H1 (cell line): ENCODE measurements around the gene RBP5. TPM values are rescaled to one million over a fixed set of nuclear protein-coding genes. Genes with fewer than 3 reads are reported as not detected.

ENCODE experiments used
- GABPA ChIP-seq: IDR thresholded peaks from 2 replicates; pipeline ENCODE4 v1.6.1; 2011; ENCODE audit warnings: mild to moderate bottlenecking, low read length, moderate library complexity, borderline replicate concordance; ENCODE audit not compliant: insufficient read depth
- RAD21 ChIP-seq, 2 experiments: IDR thresholded peaks in 1 of 2; conservative IDR thresholded peaks in 1 of 2; 2 replicates each; pipeline ENCODE4 v1.6.1; 2011; ENCODE audit warnings: low read depth in 2 of 2, low read length in 2 of 2, improper control_type of control experiment in 1 of 2, inconsistent platforms in 1 of 2, mild to moderate bottlenecking in 1 of 2, moderate library complexity in 1 of 2
- SAP30 ChIP-seq: fragments of 300-600 bp; sonication (generic); IDR thresholded peaks from 2 replicates; pipeline ENCODE4 v1.7.1; 2012; ENCODE audit warnings: low read length, moderate library complexity, mild to moderate bottlenecking, inconsistent platforms; ENCODE audit not compliant: insufficient read depth, insufficient replicate concordance
- SUZ12 ChIP-seq: fragments of 200-600 bp; sonication (generic); IDR thresholded peaks from 2 replicates; pipeline ENCODE4 v1.6.1; 2012; ENCODE audit warnings: mild to moderate bottlenecking, inconsistent platforms, low read length, moderate library complexity, mixed read lengths
- polyA plus RNA-seq, 7 experiments: library from polyadenylated mRNA; depleted of rRNA in 3 of 7; stranded (reverse) in 5 of 7; unstranded in 2 of 7; fragments of >200 nt in 5 of 7; fragments of 200-250 nt in 2 of 7; gene quantifications; 1 replicate in 5 of 7; 2 replicates in 1 of 7; 4 replicates in 1 of 7; pipeline versions ENCODE4 v1.2.1 to v1.2.3, GENCODE V29; 2011 to 2013; ENCODE audit warnings: missing spikeins in 2 of 7, mixed read lengths in 2 of 7
- total RNA-seq: library from RNA; stranded (reverse); fragmentation: NEBNext Ultra II Directional; extraction: Animal tissue kit (Norgen Biotek cat#: 25700); gene quantifications from 2 replicates; pipeline ENCODE4 v1.2.1, GENCODE V29; 2021
- TF ChIP-seq, protein P1 (sequence below): fragments of 300-600 bp; sonication (generic); IDR thresholded peaks from 2 replicates; pipeline ENCODE4 v1.7.1; 2012; ENCODE audit warnings: low read length, moderate library complexity, mild to moderate bottlenecking, inconsistent platforms; ENCODE audit not compliant: insufficient replicate concordance
- TF ChIP-seq, protein P2 (sequence below): IDR thresholded peaks from 2 replicates; pipeline ENCODE4 v1.6.1; 2011; ENCODE audit warnings: low read depth, mild to moderate bottlenecking, low read length; ENCODE audit not compliant: insufficient read depth

RBP5 gene
- total and polyA plus RNA-seq, 2 of the 8 experiments (the other 6 are each of a cell fraction or from before 2014, with no cell fraction given), result 1.2 to 1.9 TPM

DNA sequence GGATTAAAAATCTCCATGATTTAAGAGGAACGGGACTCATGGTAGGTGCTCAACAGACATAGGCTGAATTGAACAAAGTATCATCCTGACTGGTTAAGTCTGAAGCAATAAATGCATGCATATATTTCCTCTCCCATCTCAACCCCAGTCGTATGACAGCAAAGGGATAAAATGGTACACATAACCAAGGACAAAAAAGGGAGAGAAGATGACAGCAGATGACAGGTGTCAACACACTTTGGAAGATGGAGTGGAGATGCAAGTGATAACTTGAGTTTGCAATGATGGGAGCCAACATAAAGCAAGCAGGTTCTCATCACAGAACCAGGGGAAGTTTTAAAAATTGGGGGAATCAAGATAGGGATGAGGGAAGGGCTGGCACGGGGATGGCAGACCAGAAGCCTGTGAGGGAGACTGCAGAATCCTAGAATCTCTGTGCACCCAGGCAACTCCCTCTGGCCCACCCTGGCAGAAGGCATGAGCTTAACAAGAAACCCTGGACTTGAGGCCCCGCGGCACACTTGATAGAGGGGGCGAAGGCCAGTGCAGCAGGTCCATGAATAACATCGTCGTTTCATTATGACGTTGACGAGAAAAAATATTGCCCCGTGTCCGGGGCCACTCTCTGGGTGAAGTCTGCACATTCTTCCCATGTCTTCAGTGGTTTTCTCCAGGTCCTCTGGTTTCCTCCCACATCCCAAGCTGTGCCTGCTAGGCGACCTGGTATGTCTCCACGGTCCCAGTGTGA lies 24.7 kb downstream of the RBP5 start (continued):
- TF ChIP-seq, protein P1, sequence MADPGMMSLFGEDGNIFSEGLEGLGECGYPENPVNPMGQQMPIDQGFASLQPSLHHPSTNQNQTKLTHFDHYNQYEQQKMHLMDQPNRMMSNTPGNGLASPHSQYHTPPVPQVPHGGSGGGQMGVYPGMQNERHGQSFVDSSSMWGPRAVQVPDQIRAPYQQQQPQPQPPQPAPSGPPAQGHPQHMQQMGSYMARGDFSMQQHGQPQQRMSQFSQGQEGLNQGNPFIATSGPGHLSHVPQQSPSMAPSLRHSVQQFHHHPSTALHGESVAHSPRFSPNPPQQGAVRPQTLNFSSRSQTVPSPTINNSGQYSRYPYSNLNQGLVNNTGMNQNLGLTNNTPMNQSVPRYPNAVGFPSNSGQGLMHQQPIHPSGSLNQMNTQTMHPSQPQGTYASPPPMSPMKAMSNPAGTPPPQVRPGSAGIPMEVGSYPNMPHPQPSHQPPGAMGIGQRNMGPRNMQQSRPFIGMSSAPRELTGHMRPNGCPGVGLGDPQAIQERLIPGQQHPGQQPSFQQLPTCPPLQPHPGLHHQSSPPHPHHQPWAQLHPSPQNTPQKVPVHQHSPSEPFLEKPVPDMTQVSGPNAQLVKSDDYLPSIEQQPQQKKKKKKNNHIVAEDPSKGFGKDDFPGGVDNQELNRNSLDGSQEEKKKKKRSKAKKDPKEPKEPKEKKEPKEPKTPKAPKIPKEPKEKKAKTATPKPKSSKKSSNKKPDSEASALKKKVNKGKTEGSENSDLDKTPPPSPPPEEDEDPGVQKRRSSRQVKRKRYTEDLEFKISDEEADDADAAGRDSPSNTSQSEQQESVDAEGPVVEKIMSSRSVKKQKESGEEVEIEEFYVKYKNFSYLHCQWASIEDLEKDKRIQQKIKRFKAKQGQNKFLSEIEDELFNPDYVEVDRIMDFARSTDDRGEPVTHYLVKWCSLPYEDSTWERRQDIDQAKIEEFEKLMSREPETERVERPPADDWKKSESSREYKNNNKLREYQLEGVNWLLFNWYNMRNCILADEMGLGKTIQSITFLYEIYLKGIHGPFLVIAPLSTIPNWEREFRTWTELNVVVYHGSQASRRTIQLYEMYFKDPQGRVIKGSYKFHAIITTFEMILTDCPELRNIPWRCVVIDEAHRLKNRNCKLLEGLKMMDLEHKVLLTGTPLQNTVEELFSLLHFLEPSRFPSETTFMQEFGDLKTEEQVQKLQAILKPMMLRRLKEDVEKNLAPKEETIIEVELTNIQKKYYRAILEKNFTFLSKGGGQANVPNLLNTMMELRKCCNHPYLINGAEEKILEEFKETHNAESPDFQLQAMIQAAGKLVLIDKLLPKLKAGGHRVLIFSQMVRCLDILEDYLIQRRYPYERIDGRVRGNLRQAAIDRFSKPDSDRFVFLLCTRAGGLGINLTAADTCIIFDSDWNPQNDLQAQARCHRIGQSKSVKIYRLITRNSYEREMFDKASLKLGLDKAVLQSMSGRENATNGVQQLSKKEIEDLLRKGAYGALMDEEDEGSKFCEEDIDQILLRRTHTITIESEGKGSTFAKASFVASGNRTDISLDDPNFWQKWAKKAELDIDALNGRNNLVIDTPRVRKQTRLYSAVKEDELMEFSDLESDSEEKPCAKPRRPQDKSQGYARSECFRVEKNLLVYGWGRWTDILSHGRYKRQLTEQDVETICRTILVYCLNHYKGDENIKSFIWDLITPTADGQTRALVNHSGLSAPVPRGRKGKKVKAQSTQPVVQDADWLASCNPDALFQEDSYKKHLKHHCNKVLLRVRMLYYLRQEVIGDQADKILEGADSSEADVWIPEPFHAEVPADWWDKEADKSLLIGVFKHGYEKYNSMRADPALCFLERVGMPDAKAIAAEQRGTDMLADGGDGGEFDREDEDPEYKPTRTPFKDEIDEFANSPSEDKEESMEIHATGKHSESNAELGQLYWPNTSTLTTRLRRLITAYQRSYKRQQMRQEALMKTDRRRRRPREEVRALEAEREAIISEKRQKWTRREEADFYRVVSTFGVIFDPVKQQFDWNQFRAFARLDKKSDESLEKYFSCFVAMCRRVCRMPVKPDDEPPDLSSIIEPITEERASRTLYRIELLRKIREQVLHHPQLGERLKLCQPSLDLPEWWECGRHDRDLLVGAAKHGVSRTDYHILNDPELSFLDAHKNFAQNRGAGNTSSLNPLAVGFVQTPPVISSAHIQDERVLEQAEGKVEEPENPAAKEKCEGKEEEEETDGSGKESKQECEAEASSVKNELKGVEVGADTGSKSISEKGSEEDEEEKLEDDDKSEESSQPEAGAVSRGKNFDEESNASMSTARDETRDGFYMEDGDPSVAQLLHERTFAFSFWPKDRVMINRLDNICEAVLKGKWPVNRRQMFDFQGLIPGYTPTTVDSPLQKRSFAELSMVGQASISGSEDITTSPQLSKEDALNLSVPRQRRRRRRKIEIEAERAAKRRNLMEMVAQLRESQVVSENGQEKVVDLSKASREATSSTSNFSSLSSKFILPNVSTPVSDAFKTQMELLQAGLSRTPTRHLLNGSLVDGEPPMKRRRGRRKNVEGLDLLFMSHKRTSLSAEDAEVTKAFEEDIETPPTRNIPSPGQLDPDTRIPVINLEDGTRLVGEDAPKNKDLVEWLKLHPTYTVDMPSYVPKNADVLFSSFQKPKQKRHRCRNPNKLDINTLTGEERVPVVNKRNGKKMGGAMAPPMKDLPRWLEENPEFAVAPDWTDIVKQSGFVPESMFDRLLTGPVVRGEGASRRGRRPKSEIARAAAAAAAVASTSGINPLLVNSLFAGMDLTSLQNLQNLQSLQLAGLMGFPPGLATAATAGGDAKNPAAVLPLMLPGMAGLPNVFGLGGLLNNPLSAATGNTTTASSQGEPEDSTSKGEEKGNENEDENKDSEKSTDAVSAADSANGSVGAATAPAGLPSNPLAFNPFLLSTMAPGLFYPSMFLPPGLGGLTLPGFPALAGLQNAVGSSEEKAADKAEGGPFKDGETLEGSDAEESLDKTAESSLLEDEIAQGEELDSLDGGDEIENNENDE, result no peak
- no peak for TF ChIP-seq GABPA
- no peak for TF ChIP-seq SAP30
- TF ChIP-seq RAD21 (IDR thresholded peaks at IDR 0.05 in 1 of 2, conservative IDR thresholded peaks at IDR 0.05 in 1 of 2; ENCODE audit: low read depth in 2 of 2, low read length in 2 of 2), result no peak
- TF ChIP-seq, protein P2, sequence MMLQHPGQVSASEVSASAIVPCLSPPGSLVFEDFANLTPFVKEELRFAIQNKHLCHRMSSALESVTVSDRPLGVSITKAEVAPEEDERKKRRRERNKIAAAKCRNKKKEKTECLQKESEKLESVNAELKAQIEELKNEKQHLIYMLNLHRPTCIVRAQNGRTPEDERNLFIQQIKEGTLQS, result no peak
- no peak for TF ChIP-seq SUZ12
